MM.1S (cell line): ENCODE measurements around the gene MDH1.

Experiments
- DNase-seq: peaks from one replicate; pipeline ENCODE4 v3.0.0-alpha.2; 2015
- H2AFZ ChIP-seq: fragments of 300-600 bp; sonication (generic); 2 replicates; pipeline ENCODE4 v1.6.0; 2016; ENCODE audit warnings: antibody characterized with exemption, low read length
- H3F3A ChIP-seq: fragments of 300-600 bp; sonication (generic); 2 replicates; pipeline ENCODE4 v1.6.1; 2016; ENCODE audit warnings: mild to moderate bottlenecking, antibody characterized with exemption, low read length, moderate library complexity, mixed read lengths; ENCODE audit not compliant: insufficient read depth
- H3K27ac ChIP-seq: fragments of 300-600 bp; sonication (generic); 2 replicates; pipeline ENCODE4 v1.5.1; 2016; ENCODE audit warnings: mild to moderate bottlenecking, low read length
- H3K27me3 ChIP-seq: fragments of 300-600 bp; sonication (generic); replicated peaks from 2 replicates; pipeline ENCODE4 v1.6.0; 2016; ENCODE audit warnings: low read length; ENCODE audit not compliant: insufficient read depth
- H3K36me3 ChIP-seq: fragments of 300-600 bp; sonication (generic); replicated peaks from 2 replicates; pipeline ENCODE4 v1.6.1; 2016; ENCODE audit warnings: mild to moderate bottlenecking, low read length, mixed read lengths; ENCODE audit not compliant: insufficient read depth
- H3K4me1 ChIP-seq: fragments of 300-600 bp; sonication (generic); 2 replicates; pipeline ENCODE4 v1.6.1; 2016; ENCODE audit warnings: low read length, mixed read lengths
- H3K4me2 ChIP-seq: fragments of 300-600 bp; sonication (generic); 2 replicates; pipeline ENCODE4 v1.6.0; 2016; ENCODE audit warnings: low read depth, low read length
- H3K4me3 ChIP-seq: fragments of 300-600 bp; sonication (generic); 2 replicates; pipeline ENCODE4 v1.5.1; 2016; ENCODE audit warnings: low read length, mixed read lengths
- H3K79me2 ChIP-seq: fragments of 300-600 bp; sonication (generic); 2 replicates; pipeline ENCODE4 v1.6.1; 2016; ENCODE audit warnings: mixed run types, low read length, mixed read lengths
- H3K9ac ChIP-seq: fragments of 300-600 bp; sonication (generic); 2 replicates; pipeline ENCODE4 v1.6.1; 2016; ENCODE audit warnings: low read length, mixed read lengths
- H3K9me2 ChIP-seq: fragments of 300-600 bp; sonication (generic); replicated peaks from 2 replicates; pipeline ENCODE4 v1.6.1; 2016; ENCODE audit warnings: mild to moderate bottlenecking, low read length, mixed read lengths; ENCODE audit not compliant: insufficient read depth
- H3K9me3 ChIP-seq: fragments of 300-600 bp; sonication (generic); replicated peaks from 2 replicates; pipeline ENCODE4 v1.6.1; 2016; ENCODE audit warnings: mild to moderate bottlenecking, low read length, mixed read lengths; ENCODE audit not compliant: insufficient read depth
- H4K20me1 ChIP-seq: fragments of 300-600 bp; sonication (generic); 2 replicates; pipeline ENCODE4 v1.6.1; 2016; ENCODE audit warnings: mild to moderate bottlenecking, low read length, moderate library complexity, mixed read lengths; ENCODE audit not compliant: insufficient read depth
- CTCF ChIP-seq: fragments of 300-600 bp; sonication (generic); IDR thresholded peaks from 2 replicates; pipeline ENCODE4 v1.5.1; 2016; ENCODE audit warnings: antibody characterized with exemption, low read length, mixed read lengths
- EZH2 ChIP-seq: fragments of 300-600 bp; sonication (generic); optimal IDR thresholded peaks from 2 replicates; pipeline ENCODE3; 2017; ENCODE audit warnings: low read depth, mild to moderate bottlenecking, antibody characterized with exemption, low read length, mixed read lengths
- EZH2phosphoT487 ChIP-seq: fragments of 300-600 bp; sonication (generic); IDR thresholded peaks from 2 replicates; pipeline ENCODE4 v1.6.1; 2018; ENCODE audit warnings: antibody characterized with exemption, low read length

MDH1 gene

GRCh38 chr2:63610525-63610924 is 21.8 kb downstream of the MDH1 start:
- H3K9me2 ChIP-seq: no peaks in the 10 kb centered on the region
- no peaks in the 10 kb centered on the region; the same call in 1 of the 2 replicates for H3F3A ChIP-seq
- H3K9ac ChIP-seq: no peak overlapping the region
- no peak overlapping the region for H3K4me3 ChIP-seq
- no peaks in the 10 kb centered on the region; the same call in 1 of the 2 replicates for H3K27me3 ChIP-seq
- TF ChIP-seq EZH2: no peak
- TF ChIP-seq CTCF: no peak
- no peak for TF ChIP-seq EZH2phosphoT487
- no peak overlapping the region for H3K27ac ChIP-seq
- H3K4me2 ChIP-seq: no peak overlapping the region
- H3K4me1 ChIP-seq: no peaks in the 10 kb centered on the region
- no peaks in the 10 kb centered on the region for H4K20me1 ChIP-seq
- H3K79me2 ChIP-seq: no peaks in the 10 kb centered on the region
- no peaks in the 10 kb centered on the region for H3K9me3 ChIP-seq
- peaks cover 7% of the 10 kb centered on the region; the same call in 1 of the 2 replicates for H3K36me3 ChIP-seq
- DNase-seq: no peak
- no peak overlapping the region for H2AFZ ChIP-seq

- Histone ChIP-seq H3K27ac (no peak overlapping the region), H3K4me3 (no peak overlapping the region), H3K79me2 (no peaks in the 10 kb centered on the region), H3F3A (peaks cover 6% of the 10 kb centered on the region; the same call in 1 of the 2 replicates), H3K9me2 (no peaks in the 10 kb centered on the region), H3K27me3 (peaks cover 3% of the 10 kb centered on the region; the same call in 1 of the 2 replicates), H3K4me2 (no peak overlapping the region), H3K9ac (no peak overlapping the region), H3K36me3 (no peaks in the 10 kb centered on the region), H3K9me3 (no peaks in the 10 kb centered on the region), H4K20me1 (no peaks in the 10 kb centered on the region), H3K4me1 (peaks cover 15% of the 10 kb centered on the region), H2AFZ (no peak overlapping the region)
- DNase-seq: no peak
- TF ChIP-seq EZH2 (no peak), EZH2phosphoT487 (no peak), CTCF (no peak)
Measured at GRCh38 chr2:63613391-63613901, 24.7 kb downstream of the MDH1 start.

GRCh38 chr2:63614448-63614968 is 25.7 kb downstream of the MDH1 start:
- Histone ChIP-seq H3K9ac (no peak overlapping the region), H3K4me3 (no peak overlapping the region), H3K4me2 (no peak overlapping the region), H2AFZ (no peak overlapping the region), H3K4me1 (peaks cover 15% of the 10 kb centered on the region), H3K79me2 (no peaks in the 10 kb centered on the region), H3K9me2 (no peaks in the 10 kb centered on the region), H3K9me3 (no peaks in the 10 kb centered on the region), H4K20me1 (no peaks in the 10 kb centered on the region), H3K27ac (no peak overlapping the region), H3K27me3 (peaks cover 9% of the 10 kb centered on the region; the same call in 1 of the 2 replicates), H3K36me3 (no peaks in the 10 kb centered on the region), H3F3A (peaks cover 6% of the 10 kb centered on the region; the same call in 1 of the 2 replicates)
- TF ChIP-seq EZH2phosphoT487: no peak
- no peak for TF ChIP-seq EZH2
- no peak for TF ChIP-seq CTCF
- no peak for DNase-seq
